GM12873 (cell line): ENCODE results near the gene ZNF76.

Experiments
- CTCF ChIP-seq: IDR thresholded peaks from 2 replicates; pipeline ENCODE4 v1.5.1; 2012; ENCODE audit warnings: low read depth, mild to moderate bottlenecking, moderate library complexity, low read length, control low read depth; ENCODE audit not compliant: insufficient read depth; ENCODE audit errors: missing control alignments

Gene ZNF76

GRCh38 chr6:35321091-35321490, 61.6 kb downstream of the ZNF76 start:
- TF ChIP-seq CTCF = no peak

- TF ChIP-seq CTCF = peak; percentile 78
Observed at GRCh38 chr6:35327349-35328027, 68.0 kb downstream of the ZNF76 start.

GRCh38 chr6:35328108-35328723, 68.7 kb downstream of the ZNF76 start:
- no peak for TF ChIP-seq CTCF

- no peak for TF ChIP-seq CTCF
Observed at GRCh38 chr6:35330541-35331119, 71.1 kb downstream of the ZNF76 start.

GRCh38 chr6:35332074-35332887, 72.7 kb downstream of the ZNF76 start:
- TF ChIP-seq CTCF = peak; percentile 28

GRCh38 chr6:35341557-35341956, 82.0 kb downstream of the ZNF76 start:
- TF ChIP-seq CTCF = no peak
